NT2/D1 (cell line): ENCODE results near the gene IFNGR2.

Source experiments
- SUZ12 ChIP-seq: IDR thresholded peaks from 2 replicates; pipeline ENCODE4 v1.6.1; 2011; ENCODE audit not compliant: insufficient read length, insufficient read depth; ENCODE audit errors: extremely low read depth
- YY1 ChIP-seq: IDR thresholded peaks from 2 replicates; pipeline ENCODE4 v1.6.1; 2011; ENCODE audit not compliant: insufficient read length, insufficient read depth
- ZNF274 ChIP-seq: IDR thresholded peaks from 2 replicates; pipeline ENCODE4 v1.6.1; 2011; ENCODE audit warnings: mild to moderate bottlenecking, low read depth, low read length

GRCh38 chr21:33427051-33427450, 23.8 kb downstream of the IFNGR2 start:
- TF ChIP-seq YY1 (no peak), ZNF274 (no peak), SUZ12 (no peak)
